SK-N-MC (cell line): Measurements from ENCODE around the gene RUFY4.

Source experiments
- DNase-seq: peaks from one replicate; pipeline ENCODE4 v3.0.0-alpha.2; 2011; ENCODE audit warnings: low read depth, low spot score
- H3K27ac ChIP-seq: fragments of 200-600 bp; sonication (generic); 2 replicates; pipeline ENCODE4 v1.5.1; 2016; ENCODE audit warnings: mixed run types
- H3K36me3 ChIP-seq: fragments of 200-600 bp; sonication (generic); 2 replicates; pipeline ENCODE4 v1.6.1; 2017; ENCODE audit warnings: antibody characterized with exemption, low read length, mixed read lengths; ENCODE audit not compliant: insufficient read depth
- H3K4me3 ChIP-seq: fragments of 200-600 bp; sonication (generic); 2 replicates; pipeline ENCODE4 v1.5.1; 2016
- H3K9ac ChIP-seq: fragments of 200-600 bp; sonication (generic); 2 replicates; pipeline ENCODE4 v1.8.0; 2017; ENCODE audit warnings: mixed run types, mixed read lengths; ENCODE audit not compliant: insufficient read length
- H3K9me3 ChIP-seq: fragments of 200-600 bp; sonication (generic); 2 replicates; pipeline ENCODE4 v1.6.1; 2017; ENCODE audit warnings: low read depth, mild to moderate bottlenecking, antibody characterized with exemption, low read length, moderate library complexity, mixed read lengths
- EZH2 ChIP-seq: fragments of 200-600 bp; sonication (generic); IDR thresholded peaks from one replicate; pipeline ENCODE4 v1.6.1; 2017; ENCODE audit warnings: antibody characterized with exemption
- FOXP2 ChIP-seq: optimal IDR thresholded peaks from 2 replicates; pipeline ENCODE3; 2011; ENCODE audit warnings: mild to moderate bottlenecking, moderate library complexity; ENCODE audit not compliant: insufficient read depth; ENCODE audit errors: extremely low read length, control extremely low read depth
- POLR2AphosphoS5 ChIP-seq: IDR thresholded peaks from 2 replicates; pipeline ENCODE4 v1.6.1; 2012; ENCODE audit warnings: mild to moderate bottlenecking, low read depth, low read length, borderline replicate concordance

The RUFY4 gene

GRCh38 chr2:218024336-218024735 lies 44.7 kb upstream of the RUFY4 start:
- no peak overlapping the region for H3K9ac ChIP-seq
- TF ChIP-seq POLR2AphosphoS5 (no peak), EZH2 (no peak), FOXP2 (no peak)
- H3K9me3 ChIP-seq: no peaks in the 10 kb centered on the region
- DNase-seq: no peak
- H3K4me3 ChIP-seq: no peak overlapping the region
- no peaks in the 10 kb centered on the region for H3K36me3 ChIP-seq
- H3K27ac ChIP-seq: no peak overlapping the region

GRCh38 chr2:218024871-218025270 lies 44.2 kb upstream of the RUFY4 start:
- no peak overlapping the region for H3K27ac ChIP-seq
- H3K36me3 ChIP-seq: no peaks in the 10 kb centered on the region
- no peaks in the 10 kb centered on the region for H3K9me3 ChIP-seq
- H3K4me3 ChIP-seq: no peak overlapping the region
- TF ChIP-seq POLR2AphosphoS5 (no peak), FOXP2 (no peak), EZH2 (no peak)
- H3K9ac ChIP-seq: no peak overlapping the region
- DNase-seq: no peak

GRCh38 chr2:218026244-218026643 lies 42.8 kb upstream of the RUFY4 start:
- no peak overlapping the region for H3K27ac ChIP-seq
- no peaks in the 10 kb centered on the region for H3K9me3 ChIP-seq
- no peak for DNase-seq
- H3K4me3 ChIP-seq: no peak overlapping the region
- H3K36me3 ChIP-seq: no peaks in the 10 kb centered on the region
- H3K9ac ChIP-seq: no peak overlapping the region
- TF ChIP-seq POLR2AphosphoS5: no peak

- Histone ChIP-seq H3K4me3 (no peak overlapping the region), H3K9ac (no peak overlapping the region), H3K9me3 (no peaks in the 10 kb centered on the region), H3K36me3 (no peaks in the 10 kb centered on the region), H3K27ac (no peak overlapping the region)
- DNase-seq: no peak
- TF ChIP-seq POLR2AphosphoS5 (no peak), EZH2 (no peak)
Measured at GRCh38 chr2:218026676-218027425, 42.2 kb upstream of the RUFY4 start.

- DNase-seq: no peak
- H3K9me3 ChIP-seq: no peaks in the 10 kb centered on the region
- H3K36me3 ChIP-seq: no peaks in the 10 kb centered on the region
- TF ChIP-seq POLR2AphosphoS5: no peak
- TF ChIP-seq EZH2: no peak
- TF ChIP-seq FOXP2: no peak
- H3K9ac ChIP-seq: no peak overlapping the region
- no peak overlapping the region for H3K4me3 ChIP-seq
- no peak overlapping the region for H3K27ac ChIP-seq
Measured at GRCh38 chr2:218027426-218028188, 41.4 kb upstream of the RUFY4 start.

GRCh38 chr2:218028189-218028495 lies 40.9 kb upstream of the RUFY4 start:
- DNase-seq: no peak
- Histone ChIP-seq H3K9ac (no peak overlapping the region), H3K36me3 (no peaks in the 10 kb centered on the region), H3K4me3 (no peak overlapping the region), H3K9me3 (no peaks in the 10 kb centered on the region), H3K27ac (no peak overlapping the region)
- TF ChIP-seq FOXP2 (no peak), EZH2 (no peak), POLR2AphosphoS5 (no peak)

- no peak overlapping the region for H3K9ac ChIP-seq
- H3K27ac ChIP-seq: no peak overlapping the region
- H3K4me3 ChIP-seq: no peak overlapping the region
- DNase-seq: no peak
- TF ChIP-seq FOXP2: no peak
- no peak for TF ChIP-seq POLR2AphosphoS5
- no peak for TF ChIP-seq EZH2
- H3K9me3 ChIP-seq: no peaks in the 10 kb centered on the region
- H3K36me3 ChIP-seq: no peaks in the 10 kb centered on the region
Measured at GRCh38 chr2:218028562-218029348, 40.3 kb upstream of the RUFY4 start.

GRCh38 chr2:218029366-218030360 lies 39.4 kb upstream of the RUFY4 start:
- Histone ChIP-seq H3K36me3 (no peaks in the 10 kb centered on the region), H3K9me3 (no peaks in the 10 kb centered on the region), H3K9ac (no peak overlapping the region), H3K27ac (no peak overlapping the region), H3K4me3 (no peak overlapping the region)
- no peak for TF ChIP-seq POLR2AphosphoS5
- TF ChIP-seq EZH2: no peak
- no peak for TF ChIP-seq FOXP2
- DNase-seq: no peak
